HG03520 (cell line): ENCODE measurements around the gene ANKRD39.

Experiments used
- ATAC-seq: cut with Tn5 transposase; IDR thresholded peaks from one replicate; pipeline ENCODE4 v1.9.1; 2021; ENCODE audit warnings: mild to moderate bottlenecking, moderate library complexity; ENCODE audit not compliant: unreplicated experiment

The ANKRD39 gene

DNA sequence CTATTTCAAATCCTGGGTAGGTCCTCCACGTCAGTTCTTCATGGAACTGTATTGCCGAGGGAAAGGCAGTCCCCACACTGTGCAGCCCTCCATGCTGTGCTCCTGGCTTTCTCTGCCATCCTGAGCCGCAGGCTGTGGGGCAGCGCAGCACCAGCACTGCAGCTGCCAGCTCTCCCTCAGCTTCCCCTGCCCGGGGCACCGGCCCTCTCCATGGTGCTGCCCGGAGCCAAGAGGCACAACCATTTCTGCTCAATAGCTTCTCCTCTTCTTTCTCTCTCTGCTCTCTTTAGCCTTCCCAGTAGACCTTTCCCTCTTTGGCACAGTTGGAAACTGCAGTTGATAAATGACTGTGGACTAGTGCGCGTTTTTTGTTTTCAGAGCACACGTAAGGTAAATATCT, 26.1 kb downstream of the ANKRD39 start:
- ATAC-seq, result no peak

DNA sequence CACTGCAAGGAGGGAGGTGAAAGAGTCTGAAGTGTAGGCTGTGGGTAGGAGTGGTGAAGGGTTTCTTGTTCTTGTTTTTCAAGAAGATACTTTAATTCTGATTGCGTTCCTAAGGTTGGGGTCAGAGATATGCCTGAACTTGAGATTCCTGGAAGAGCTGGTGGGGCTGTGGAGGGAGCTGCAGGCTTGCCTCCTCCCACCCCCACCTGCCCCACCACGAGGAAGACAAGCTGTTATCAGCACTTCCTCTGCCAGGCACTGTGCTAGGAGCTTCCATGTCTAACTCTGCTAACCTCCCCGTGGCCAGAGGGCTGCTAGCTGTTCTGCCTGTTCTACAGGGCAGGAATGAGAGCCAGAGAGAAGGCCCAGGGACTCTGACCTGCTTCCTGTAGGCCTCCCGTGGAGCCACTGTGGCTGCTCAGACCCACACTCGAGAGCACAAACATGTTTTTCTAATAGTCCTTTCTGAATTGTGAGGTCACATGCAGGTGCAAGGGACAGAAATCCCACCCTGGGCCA, 27.7 kb downstream of the ANKRD39 start:
- ATAC-seq, result no peak

DNA sequence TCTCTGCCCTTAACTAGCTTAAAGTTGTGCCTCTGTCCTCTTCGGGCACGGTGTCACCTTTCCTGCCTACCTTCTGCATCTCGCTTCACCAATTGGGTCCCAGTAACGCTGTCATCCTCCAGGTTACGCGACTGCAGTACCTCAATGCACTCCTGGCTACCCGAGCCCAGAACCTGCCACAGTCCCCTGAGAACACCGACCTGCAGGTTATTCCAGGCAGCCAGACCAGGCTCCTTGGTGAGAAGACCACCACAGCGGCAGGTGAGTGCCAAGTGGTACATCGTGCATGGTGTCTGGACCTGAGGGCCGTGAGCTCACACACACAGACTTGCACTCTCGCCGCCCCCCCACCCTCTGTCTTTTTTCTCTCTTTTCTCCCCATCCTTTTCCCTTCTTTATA, 28.9 kb downstream of the ANKRD39 start:
- ATAC-seq, result no peak

DNA sequence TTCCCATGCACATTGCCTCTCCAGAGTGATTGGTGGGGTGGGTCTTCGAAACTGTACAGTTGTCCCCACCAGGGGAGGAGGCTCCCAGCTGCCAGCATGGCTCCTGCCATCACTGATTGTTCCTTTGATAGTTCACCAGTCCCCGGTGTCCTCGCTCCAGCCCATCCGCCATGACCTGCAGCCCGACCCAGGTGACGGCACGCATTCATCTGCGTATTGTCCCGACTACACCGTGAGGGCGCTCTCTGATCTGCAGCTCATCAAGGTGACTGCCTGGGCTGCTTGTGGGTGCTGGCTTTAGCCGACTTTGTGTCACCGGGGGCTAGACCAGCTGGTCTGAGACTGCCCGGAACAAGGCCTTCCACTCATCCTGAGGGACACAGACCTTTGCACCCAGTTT, 29.4 kb downstream of the ANKRD39 start:
- ATAC-seq, result no peak

DNA sequence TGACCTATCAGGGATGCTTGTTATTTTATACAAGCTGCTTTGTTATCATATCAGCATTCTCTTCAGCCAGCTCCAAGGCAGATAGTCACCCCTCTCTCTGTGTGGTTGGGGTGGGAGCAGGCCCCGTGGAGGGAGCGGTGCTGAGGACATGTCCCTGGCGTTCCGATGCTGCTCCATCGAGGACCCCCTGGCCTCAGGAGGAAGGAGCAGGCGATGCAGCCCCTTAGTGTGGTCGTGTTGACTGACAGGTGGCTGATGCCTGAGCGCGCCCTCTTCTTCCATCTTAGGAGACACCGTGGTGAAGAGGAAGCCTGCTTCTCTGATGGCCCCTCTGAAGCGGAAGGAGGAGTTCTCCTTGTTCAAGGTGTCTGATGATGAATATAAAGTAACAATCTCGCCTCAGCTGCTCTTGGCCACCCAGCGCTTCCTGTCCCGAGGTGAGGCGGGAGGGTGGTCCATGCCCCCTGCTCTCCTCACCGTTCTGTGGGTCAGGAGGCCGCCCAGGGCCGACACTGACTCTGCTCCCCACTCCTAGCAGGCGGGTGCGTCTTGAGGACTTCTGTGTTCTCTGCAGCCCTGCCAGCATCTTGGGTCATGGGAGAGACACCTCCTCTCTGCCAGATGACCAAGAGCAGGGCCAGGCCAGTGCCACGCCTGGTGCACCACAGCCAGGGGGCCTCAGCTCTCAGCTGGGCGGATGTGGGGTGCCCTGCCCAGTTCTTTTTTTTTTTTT, 31.1 kb downstream of the ANKRD39 start:
- no peak for ATAC-seq

DNA sequence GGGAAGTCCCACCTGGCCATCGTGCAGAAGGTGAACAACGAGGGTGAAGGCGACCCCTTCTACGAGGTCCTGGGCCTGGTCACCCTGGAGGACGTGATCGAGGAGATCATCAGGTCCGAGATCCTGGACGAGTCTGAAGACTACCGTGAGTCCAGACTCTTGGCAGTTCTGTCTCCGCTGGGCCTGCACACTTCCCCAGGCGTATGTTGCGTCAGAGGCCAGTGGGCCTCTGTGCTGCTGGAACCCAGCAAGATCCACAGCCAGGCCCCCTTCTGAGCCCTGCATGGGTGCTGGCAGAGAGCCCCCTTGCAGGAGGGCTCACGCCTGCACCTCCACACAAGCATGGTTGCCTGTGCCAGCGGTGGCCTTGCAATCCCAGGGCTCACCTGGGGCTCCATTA, 32.8 kb downstream of the ANKRD39 start:
- no peak for ATAC-seq

DNA sequence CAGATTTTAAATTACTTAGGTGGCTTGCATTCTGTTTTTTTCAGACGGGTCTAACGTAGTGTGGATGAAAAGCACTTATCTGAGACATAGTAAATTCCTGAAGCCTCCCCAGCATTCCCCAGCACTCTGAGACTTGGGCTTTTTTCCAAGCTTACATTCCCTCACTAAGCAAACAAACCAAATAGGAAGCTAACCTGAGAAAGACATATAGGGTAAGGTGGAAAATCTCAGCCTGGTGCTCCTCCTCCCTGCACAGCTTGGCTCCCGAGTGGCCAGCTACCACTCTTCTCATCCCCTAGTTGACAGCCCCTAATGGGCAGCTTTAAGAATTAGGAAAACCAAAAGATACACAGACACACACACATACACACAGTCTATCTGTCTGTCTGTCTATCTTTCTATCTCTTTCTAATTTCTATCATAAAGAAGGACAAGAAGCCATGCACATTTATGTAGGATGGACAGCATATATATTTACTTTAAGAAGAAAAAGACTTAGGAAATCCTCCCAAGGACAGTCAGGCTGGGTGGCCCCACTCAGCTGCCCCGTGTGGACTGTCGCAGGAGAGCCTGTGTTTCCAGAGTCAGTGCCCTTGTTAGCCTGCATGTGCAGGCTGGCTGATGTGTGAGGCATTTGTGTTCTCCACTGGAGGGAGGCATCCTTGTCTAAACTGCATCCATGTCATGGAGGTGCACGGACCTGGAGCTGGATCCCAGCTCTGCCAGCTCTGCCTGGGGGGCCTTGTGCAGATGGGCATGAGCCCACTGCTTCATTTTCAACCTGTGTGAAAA, 33.5 kb downstream of the ANKRD39 start:
- ATAC-seq, result no peak

DNA sequence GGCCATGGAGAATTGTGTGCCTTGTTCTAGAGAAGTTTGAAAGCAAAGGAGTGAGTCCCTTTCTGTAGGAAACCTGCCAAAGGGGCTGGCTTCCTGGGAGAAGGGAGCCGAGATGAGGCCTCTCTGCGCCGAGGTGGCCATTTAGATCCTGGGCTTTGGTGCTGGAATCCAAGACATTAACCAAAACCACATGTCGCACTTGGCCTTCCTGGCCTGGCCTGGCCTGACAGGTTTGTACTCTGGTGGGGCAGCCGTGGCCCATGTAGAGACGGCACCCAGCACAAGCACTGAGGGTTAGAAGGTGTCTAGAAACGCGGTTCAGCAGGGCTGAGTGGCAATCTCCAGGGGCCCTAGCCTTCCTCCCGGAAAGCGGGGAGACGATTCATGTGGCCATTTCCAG, 34.6 kb downstream of the ANKRD39 start:
- ATAC-seq, result no peak

DNA sequence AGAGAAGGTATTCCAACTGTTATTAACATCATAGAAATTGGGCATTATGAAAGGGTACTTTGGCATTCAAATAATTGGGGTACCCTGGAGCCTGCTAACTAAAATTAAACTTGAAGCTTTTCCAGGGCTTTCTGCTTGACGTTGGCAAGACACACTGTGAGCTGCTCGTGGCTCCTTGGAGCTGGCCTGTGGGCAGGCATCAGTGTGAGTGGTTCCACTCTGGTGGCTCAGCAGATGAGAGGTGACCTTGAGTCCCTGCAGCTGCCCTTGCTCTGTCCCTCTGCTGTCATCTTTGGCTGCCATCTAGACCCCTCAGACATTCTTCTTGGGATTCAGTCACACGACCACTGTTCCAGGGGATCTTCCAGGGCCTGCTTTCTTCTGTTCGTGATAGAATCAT, 35.0 kb downstream of the ANKRD39 start:
- ATAC-seq, result no peak

DNA sequence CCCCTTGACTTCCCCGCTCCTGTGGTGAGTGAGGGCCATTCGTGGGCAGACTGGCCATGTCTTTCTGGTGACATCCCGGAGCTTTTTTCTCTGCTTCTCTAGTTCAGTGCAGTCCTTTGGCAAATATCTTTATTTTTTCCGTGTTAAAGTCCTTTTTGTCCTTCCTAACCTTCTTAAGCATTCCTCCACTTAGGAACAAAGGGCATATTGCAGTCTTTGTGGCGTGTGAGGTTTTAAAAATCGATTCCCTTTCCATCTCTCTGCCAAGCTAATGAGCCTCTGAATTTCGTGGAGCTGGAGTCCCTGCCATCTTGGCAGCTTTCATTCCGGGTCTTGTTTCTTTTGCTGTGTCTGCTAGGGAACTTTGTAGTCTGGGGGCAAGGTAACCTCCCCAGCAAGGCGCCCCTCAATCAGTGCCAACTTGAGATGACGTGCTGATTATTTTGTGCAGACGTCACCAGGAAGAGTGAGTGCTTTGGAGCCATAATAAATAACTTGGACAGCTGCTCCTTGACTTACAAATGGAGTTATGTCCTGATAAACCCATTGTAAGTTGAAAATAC, 36.6 kb downstream of the ANKRD39 start:
- ATAC-seq, result no peak

DNA sequence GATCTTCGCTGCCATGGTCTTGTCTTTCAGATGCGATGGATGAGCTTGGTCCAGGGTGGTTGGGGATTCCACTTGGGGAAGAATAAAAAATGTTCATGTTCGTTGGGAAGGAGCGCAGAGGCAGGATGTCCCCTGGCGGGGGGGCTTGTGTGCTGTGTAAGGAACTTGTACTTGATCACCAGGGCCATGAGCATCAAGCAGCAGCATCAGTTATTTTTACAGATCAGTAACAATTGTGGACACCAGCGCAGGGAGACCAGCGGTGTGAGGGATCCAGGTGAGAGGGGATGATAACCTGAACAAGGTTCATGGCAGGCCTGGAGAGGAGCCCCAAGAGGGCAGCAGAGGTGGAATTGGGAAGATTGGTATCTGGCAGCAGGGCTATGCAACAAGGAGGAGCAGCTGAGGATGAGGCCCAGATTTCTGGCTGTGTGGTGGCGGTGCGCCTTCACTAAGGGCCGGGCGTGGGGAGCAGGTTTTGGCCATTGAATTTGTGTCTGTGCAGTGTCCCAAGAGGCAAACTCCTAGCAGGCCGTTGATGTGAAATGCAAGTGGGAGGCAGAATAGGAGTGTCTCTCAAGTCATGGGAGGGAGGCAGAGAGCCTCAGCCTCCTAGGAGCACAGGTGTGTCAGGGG, 37.8 kb downstream of the ANKRD39 start:
- no peak for ATAC-seq

DNA sequence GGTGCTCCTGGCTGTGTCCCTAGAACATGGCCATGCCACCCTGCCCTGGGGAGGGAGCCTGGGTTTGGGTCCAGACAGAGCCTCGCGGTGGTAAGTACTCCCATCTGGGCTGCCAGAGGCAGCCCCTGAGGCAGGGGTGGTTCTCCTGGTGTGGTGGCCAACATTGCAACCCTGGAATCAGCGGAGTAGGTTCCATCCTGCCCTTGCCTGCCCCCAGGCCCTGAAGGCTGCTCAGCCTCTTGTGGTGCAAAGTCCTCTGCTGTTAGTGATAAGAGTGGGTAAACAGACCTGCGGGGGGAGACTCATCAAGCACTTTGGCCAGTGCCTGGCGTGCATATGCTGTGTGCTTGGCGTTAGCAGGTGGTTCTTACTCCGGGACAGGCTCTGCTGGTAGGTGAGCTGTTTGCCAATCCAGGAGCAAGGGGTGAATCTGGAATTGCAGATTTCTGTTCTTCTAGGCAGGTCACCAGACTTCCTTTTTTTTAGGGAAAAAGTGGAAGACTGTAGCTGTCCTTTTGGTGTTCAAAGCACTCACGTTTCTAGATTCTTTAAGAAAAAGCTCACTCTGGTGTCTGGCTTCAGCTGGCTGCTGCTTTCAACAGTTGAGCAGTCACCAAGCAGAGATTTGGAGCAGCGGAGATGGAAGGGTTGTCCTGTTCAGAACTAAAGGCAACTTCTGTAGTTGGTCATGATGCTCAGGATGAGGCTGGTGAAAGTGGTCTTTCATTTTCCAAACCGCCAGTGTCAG, 38.5 kb downstream of the ANKRD39 start:
- ATAC-seq, result no peak

DNA sequence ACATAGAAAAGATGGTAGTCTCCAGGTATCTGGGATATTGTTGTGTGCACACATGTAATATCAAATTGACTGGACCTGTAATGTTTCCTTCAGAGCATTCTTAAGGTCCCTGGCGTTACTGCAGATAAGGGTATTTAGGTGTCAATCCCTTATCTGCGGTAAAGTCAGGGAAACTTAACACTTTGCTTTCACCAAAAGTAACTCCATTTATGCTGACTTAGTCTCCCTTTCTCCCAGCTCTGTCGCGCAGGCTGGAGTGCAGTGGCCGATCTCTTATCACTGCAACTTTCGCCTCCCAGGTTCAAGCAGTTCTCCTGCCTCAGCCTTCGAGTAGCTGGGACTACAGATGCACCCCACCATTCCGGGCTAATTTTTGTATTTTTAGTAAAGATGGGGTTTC, 39.9 kb downstream of the ANKRD39 start:
- ATAC-seq, result no peak

DNA sequence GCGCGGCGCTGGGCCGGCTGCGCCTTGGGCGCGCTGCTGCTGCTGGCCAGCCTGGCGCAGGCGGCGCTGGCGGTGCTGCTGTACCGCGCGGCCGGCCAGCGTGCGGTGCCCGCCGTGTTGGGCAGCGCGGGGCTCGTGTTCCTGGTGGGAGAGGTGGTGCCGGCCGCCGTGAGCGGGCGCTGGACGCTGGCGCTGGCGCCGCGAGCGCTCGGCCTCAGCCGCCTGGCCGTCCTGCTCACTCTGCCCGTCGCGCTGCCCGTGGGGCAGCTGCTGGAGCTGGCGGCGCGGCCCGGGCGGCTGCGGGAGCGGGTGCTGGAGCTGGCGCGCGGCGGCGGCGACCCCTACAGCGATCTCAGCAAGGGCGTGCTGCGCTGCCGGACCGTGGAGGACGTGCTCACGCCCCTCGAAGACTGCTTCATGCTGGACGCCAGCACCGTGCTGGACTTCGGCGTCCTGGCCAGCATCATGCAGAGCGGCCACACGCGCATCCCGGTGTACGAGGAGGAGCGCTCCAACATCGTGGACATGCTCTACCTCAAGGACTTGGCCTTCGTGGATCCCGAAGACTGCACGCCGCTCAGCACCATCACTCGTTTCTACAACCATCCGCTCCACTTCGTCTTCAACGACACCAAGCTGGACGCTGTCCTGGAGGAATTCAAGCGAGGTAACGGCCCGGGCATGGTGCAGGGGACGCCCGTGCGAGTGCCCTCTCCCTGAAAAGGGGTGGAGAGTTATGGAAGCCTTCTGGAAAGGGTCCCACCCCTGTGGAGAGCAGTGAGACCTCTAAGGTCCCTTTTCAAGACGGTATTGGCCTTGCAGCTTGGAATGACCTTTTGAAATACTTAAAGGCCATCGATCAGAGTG, 40.7 kb downstream of the ANKRD39 start:
- ATAC-seq, result no peak

DNA sequence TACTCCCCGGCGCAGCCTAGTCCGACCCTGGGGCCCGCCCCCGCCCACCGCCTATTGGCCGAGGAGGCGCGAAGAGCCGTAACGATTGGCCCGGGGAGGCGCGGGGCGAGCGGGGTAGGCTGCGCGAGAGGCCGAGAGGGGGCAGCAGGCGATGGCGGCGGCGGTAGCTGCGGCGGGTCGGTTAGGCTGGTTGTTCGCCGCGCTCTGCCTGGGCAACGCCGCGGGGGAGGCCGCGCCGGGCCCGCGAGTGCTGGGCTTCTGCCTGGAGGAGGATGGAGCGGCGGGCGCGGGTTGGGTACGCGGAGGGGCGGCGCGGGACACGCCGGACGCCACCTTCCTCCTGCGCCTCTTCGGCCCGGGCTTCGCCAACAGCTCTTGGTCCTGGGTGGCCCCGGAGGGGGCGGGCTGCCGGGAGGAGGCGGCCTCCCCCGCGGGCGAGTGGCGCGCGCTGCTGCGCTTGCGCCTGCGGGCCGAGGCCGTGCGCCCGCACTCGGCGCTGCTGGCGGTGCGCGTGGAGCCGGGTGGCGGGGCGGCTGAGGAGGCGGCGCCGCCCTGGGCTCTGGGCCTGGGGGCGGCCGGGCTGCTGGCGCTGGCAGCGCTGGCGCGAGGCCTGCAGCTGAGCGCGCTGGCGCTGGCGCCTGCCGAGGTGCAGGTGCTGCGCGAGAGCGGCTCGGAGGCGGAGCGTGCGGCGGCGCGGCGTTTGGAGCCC, 41.5 kb downstream of the ANKRD39 start, which contains the start of gene CNNM3:
CNNM3 (plus strand) TSS at position 142 of the 709 bp plus-strand sequence; CDS start at position 152, 10 bp downstream.
- peak; percentile 80 for ATAC-seq

DNA sequence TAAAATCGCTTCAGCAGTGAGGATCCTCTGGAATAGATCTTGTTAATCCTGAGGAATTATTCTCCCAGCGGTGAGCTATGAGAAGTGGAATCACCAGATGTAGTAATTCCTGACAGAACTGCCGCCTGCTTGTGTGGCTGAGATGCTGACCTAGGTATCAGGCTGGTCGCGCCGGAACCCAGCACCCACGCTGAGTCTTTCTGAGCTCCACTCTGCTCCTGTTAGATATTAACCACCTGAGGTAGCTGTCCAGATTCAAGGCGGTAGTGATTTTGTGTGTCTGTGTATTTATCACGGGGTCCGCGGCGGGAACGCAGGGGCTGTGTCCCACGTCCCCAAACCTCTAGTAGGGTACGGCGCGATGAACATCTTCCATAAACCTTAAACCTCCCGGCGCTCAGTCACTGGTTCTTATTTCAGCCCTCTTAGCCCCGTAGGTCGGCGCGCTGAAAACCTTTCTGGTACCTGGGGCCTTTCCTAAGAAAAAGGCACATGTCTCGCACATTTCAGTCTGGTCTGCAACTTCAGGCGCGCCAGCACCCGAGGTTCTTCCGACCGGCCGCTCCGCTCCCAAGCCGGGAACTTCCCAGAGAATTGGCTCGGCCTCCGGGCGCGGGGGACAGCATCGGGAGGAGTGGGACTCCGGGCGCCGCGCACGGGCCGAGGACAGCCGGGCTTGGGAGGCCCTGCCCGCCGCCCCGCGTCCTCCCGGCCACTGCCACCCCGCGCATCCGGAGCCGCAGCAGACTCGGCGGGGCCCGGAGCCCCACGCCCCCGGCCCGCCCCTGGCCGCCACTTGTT, 42.3 kb downstream of the ANKRD39 start:
- ATAC-seq, result peak; percentile 3

DNA sequence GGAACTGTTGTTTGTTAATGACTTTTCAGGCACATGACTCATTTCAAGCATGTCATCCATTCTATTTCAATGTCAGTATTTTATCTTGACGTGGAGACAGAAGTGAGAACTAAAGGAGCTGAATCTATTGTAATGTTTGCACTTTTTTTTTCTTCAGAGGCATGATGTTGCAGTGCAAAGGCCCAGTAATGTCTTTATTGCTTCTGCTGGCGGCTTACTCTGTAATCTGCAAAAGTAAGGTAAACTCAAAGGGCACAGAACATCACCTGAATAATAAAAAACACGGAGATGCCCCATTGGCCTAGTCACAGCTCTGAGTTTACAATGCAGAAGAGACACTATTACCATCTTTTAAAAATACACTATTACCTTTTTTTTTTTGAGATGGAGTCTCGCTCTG, 44.2 kb downstream of the ANKRD39 start:
- no peak for ATAC-seq

DNA sequence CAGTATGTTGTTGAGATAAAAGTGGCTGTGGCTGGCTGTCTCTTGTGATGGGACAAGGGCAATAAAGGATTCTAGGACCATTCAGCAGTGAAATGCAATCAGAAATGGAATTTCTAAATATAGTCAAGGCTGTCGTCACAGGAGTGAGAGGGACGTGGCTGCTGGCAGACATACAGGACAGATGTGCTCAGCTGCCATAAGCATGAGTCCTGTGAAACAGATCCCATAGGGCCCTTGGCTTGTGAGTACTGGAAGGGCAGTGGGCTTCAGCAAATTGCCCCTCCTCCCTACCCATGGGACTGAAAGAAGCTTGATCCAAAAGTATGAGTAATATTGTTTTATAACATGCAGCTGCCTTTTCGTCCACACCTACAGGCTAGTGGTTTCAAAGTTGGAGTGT, 45.9 kb downstream of the ANKRD39 start:
- no peak for ATAC-seq
